Left kidney (tissue), 2 donors: ENCODE data around the gene LIMS3. TPM values are rescaled to one million over a fixed set of nuclear protein-coding genes. Genes with fewer than 3 reads are reported as not detected.
"Not testable (repeated sequence)": the region's sequence is repeated elsewhere in the genome, so short reads cannot be mapped to it uniquely, and the experiment has no call there.

ENCODE experiments used
- DNase-seq: peaks from one replicate; pipeline ENCODE4 v3.0.0-alpha.2; 2013
- polyA plus RNA-seq: library from polyadenylated mRNA; unstranded; fragments of 120-200 nt; gene quantifications from one replicate; pipeline ENCODE4 v1.2.1, GENCODE V29; 2013; ENCODE audit not compliant: insufficient read length

Gene LIMS3
- polyA plus RNA-seq, 1 donor: 2.4 TPM

GRCh38 chr2:109924481-109924880, 26.0 kb downstream of the LIMS3 start:
- DNase-seq: not testable (repeated sequence)

GRCh38 chr2:109927803-109928202, 29.3 kb downstream of the LIMS3 start:
- not testable (repeated sequence) for DNase-seq

- DNase-seq: not testable (repeated sequence)
Measured at GRCh38 chr2:109929222-109929621, 30.7 kb downstream of the LIMS3 start.

GRCh38 chr2:109936534-109936933, 38.0 kb downstream of the LIMS3 start:
- DNase-seq: not testable (repeated sequence)

- not testable (repeated sequence) for DNase-seq
Measured at GRCh38 chr2:109945362-109945761, 46.9 kb downstream of the LIMS3 start.

GRCh38 chr2:109947262-109947958, 48.9 kb downstream of the LIMS3 start:
- DNase-seq: not testable (repeated sequence)

GRCh38 chr2:109947959-109948520, 49.6 kb downstream of the LIMS3 start:
- DNase-seq: not testable (repeated sequence)

GRCh38 chr2:109950146-109950843, 51.8 kb downstream of the LIMS3 start:
- not testable (repeated sequence) for DNase-seq

- DNase-seq: not testable (repeated sequence)
Measured at GRCh38 chr2:109963942-109964341, 65.5 kb downstream of the LIMS3 start.

- DNase-seq: not testable (repeated sequence)
Measured at GRCh38 chr2:109965482-109965881, 67.0 kb downstream of the LIMS3 start.

- DNase-seq: not testable (repeated sequence)
Measured at GRCh38 chr2:109966107-109966736, 67.7 kb downstream of the LIMS3 start.

GRCh38 chr2:109966858-109967257, 68.4 kb downstream of the LIMS3 start:
- DNase-seq: not testable (repeated sequence)

GRCh38 chr2:109969864-109970263, 71.4 kb downstream of the LIMS3 start:
- not testable (repeated sequence) for DNase-seq

GRCh38 chr2:109971710-109972109, 73.2 kb downstream of the LIMS3 start:
- not testable (repeated sequence) for DNase-seq

Other genes starting within 250 kb of the LIMS3 start
- 22.1 TPM for gene RGPD5, start 104.4 kb upstream of the LIMS3 start, polyA plus RNA-seq
- gene MALL, start 217.1 kb downstream of the LIMS3 start, polyA plus RNA-seq: 15.2 TPM